ENCODE measurements around the gene ZNF454.

ZNF454 gene

DNA sequence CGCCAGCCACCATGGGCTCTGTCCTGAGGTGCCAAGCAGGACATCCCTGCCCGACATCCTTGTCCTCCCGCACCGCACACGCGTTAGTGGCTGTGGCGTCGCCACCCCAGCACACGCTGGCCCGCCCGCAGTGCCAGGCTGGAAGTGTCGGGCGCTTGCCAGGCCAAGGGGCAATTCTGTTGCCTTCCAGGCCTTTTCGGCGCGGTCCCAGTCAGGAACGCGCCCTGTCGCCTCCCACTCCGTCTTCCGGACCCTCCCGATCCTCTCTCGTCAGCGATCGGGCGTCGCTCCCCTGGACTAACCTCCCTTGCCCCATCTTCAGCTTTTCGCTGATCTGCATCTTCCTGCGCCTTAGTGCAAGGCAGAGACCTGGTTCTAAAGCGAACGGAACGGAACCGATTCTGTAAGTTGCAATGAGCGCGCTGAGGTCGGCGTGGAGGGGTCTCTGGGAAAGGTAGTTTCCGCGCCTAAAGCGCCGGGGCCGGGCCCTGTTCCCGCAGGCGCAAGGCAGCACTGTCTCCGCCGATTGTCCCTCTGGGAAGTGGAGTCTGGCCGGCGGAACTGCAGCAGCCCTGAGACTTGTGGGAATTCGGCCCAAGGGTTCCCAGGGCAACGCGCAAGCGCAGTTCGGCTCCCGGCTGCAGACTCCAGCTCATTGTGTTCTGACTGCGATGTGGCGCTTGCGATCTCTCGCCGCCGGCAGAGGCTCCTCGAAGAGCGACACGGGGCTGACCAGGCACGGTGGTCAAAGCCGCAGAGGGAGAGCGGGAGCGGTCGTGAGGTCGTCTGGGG lies at the start of gene ZNF454:
ZNF454 (plus strand) TSS at position 630 of the 792 bp plus-strand sequence. CDS start 1,594 bp downstream, outside the sequence.
- no peak for DNase-seq (ENCODE audit: low read depth in 3 of 3, low spot score in 1 of 3)

DNA sequence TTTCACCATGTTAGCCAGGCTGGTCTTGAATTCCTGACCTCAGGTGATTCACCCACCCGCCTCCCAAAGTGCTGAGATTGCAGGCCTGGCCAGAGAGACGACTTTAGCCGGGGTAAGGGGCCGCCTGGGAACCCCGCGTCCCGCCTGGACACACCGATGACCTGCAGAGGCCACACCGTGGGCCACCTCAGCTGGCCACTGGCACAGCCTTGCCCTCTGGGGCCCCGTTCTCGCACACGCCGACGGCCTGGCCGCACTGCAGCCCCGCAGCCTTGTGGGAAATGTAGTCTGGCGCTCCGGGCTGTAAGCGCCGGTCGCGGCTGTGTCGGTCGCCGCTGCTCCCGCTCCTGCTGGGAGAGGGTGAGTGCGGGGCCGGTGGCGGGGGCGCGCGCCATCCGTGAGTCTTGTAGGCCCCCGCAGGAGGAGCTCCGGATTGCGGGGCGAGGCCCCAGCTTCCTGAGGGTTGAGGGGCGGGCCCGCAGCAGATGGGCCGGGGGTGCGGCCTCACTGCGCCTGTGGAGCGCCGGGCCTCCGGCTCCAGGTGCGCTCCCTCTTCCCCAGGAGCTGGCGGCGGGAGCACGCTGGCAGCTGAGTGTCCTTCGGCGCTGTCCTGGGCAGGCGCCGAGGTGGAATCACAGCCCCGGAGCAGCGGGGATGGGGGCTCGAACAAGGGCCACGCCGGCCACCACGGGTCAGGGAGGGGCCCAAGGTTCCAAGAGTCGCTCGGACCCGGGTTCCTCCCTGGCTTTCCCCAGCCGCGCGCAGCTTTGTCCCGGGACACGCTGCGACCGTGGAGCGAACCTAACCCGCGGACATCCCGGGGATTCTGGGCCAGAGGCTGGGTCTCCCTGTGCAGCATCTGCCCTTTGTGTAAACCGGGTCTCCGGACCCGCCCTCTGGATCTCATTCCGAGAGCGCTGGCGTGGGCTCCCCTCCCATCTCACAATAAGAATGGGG lies 45.1 kb upstream of the ZNF454 start, which contains the start of gene ZFP2:
ZFP2 (plus strand) TSS at position 299 of the 957 bp plus-strand sequence. CDS start 35,401 bp downstream, outside the sequence.
- peak in 1 of 3 donors; percentile 9 for DNase-seq (ENCODE audit: low read depth in 3 of 3, low spot score in 1 of 3)

DNA sequence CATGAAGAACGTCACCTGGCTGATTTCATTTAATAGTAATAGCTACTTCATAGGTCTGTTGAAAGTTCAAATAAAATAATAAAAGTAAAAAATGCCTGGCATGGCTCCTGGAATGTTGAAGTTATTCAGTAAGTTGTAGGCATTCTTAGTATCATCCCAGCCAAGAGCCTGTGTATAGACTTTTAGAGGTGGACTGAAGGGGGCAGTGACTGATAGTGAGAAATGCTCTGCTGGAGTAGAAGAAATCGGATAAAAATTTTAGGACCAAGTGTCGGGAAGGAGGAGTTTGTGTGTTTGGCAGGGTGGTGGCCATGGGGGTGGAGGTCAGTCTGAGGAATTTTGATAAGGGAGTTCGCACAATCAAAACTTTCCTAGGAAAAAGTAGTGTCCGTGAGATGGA lies 41.7 kb upstream of the ZNF454 start:
- no peak for DNase-seq (ENCODE audit: low read depth in 3 of 3, low spot score in 1 of 3)

DNA sequence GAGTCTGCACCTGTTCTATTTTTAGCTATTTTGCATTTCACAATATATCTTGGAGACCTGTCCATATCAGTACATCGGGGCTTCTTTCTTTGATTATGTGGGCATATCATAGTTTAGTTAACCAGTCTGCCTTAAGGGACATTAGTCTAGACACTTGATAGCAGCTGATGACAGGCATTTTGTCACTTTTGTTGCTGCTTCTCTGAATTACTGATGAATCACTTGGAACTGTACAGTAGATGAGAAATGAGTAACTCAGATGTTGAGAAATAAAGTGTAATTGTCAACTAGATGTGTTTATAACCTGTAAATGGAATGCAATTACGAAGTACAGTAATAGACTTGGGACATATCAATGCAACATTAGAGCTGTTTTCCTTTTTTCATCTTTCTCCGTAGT lies 38.1 kb upstream of the ZNF454 start:
- no peak for DNase-seq (ENCODE audit: low read depth in 3 of 3, low spot score in 1 of 3)

DNA sequence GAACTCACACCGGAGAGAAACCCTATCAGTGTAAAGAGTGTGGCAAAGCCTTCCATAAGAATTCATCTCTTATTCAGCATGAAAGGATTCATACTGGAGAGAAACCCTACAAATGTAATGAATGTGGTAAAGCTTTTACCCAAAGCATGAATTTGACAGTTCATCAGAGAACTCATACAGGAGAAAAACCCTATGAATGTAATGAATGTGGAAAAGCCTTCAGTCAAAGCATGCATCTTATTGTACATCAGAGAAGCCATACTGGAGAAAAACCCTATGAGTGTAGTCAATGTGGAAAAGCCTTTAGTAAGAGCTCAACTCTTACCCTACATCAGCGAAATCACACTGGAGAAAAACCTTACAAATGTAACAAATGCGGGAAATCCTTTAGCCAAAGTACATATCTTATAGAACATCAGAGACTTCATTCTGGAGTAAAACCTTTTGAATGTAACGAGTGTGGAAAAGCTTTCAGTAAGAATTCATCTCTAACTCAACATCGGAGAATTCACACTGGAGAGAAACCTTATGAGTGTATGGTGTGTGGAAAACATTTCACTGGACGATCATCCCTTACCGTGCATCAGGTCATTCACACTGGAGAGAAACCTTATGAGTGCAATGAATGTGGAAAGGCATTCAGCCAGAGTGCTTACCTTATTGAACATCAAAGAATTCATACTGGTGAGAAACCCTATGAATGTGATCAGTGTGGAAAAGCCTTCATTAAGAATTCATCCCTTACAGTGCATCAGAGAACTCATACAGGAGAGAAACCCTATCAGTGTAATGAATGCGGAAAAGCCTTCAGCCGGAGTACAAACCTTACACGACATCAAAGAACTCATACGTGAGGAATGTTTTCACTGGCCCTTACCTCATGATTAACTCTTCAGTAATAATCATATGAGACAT lies 8.9 kb upstream of the ZNF454 start:
- DNase-seq (ENCODE audit: low read depth in 3 of 3, low spot score in 1 of 3): no peak

DNA sequence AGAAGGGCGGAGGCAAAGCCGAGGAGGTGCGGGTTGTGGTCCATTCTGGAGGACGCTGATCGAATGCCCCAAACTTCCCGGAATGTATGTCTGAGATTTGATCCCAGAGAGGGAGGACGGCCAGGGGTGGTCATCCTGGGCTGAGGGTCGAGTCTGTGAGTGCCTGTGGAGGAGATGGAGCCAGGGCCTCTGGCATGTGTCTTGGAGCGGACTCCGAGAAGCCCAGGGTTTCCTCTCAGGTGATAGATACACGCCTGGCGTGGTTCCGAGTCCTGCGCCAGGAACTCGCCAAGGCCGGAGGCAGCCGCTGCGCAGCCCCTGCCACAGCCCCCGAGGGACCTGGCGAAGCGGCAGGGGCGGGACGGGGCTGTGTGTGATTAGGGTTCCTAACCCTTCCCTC lies 363 bp downstream of the ZNF454 start:
- no peak for DNase-seq (ENCODE audit: low read depth in 3 of 3, low spot score in 1 of 3)

DNA sequence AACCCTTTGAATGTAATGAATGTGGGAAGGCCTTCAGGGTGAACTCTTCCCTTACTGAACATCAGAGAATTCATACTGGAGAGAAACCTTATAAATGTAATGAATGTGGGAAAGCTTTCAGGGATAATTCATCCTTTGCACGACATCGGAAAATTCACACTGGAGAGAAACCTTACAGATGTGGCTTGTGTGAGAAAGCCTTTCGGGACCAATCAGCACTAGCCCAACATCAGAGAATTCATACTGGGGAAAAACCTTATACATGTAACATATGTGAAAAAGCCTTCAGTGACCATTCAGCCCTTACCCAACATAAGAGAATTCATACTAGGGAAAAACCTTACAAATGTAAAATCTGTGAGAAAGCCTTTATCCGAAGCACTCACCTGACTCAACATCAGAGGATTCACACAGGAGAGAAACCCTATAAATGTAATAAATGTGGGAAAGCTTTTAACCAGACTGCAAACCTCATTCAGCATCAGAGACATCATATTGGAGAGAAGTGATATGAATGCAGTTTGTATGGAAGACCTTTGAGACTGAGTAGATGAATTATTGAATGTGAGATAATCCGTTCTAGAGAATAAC lies 24.6 kb downstream of the ZNF454 start:
- no peak for DNase-seq (ENCODE audit: low read depth in 3 of 3, low spot score in 1 of 3)

DNA sequence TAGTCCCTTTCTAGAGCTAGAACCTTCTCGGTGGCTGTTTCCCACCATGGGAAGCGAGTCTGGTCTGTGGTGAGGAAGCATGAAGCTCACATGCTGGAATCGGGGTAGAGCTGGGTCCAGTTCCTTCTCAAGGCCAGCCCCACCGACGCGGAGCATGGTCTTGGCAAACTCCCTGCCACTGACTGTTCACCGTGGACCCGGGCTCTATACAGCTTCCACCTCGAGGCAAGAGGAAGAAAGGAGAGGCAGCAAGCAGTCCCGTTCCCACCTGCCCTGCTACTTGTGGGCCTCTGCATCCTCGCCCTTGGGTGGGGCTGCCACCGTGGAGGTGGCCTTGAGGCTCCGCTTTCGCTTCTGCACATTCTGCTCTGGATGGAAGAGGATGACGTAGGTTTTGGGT lies 40.4 kb downstream of the ZNF454 start:
- DNase-seq (ENCODE audit: low read depth in 3 of 3, low spot score in 1 of 3): no peak

DNA sequence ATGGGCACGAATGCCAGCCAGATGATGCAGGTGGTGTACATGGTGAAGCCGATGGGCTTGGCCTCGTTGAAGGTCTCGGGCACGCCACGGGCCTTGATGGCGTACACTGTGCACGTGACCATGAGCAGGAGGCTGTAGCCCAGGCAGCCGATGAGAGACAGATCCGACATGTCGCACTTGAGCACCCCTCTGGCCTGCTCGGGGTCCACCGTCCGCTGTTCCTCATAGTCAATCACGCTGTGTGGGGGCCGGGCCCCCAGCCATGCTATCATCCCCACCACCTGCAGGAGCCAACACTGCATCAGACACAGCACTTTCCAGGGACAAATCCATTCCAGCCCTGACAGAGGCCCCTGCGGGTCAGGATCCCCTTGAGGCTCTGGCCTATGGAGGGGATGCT lies 41.9 kb downstream of the ZNF454 start:
- no peak for DNase-seq (ENCODE audit: low read depth in 3 of 3, low spot score in 1 of 3)

DNA sequence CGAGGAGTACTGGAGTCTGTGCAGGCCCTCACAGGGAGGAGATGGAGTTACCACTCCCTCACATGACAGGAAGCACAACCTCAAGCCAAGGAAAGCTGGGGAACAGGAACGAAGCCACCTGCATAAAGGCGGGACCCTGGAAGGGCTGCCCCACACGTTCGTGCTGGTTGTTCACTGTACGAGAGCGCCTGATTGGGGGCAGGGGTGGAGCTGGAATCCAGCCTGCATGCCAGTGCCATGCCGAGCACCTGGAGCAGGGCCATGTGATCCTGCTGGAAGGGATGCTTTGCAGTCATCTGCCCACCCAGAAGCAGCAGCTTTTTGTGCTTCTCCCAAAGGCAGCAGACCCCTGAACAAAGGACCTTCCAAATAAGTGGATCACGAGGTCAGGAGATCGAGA lies 42.7 kb downstream of the ZNF454 start:
- no peak for DNase-seq (ENCODE audit: low read depth in 3 of 3, low spot score in 1 of 3)

DNA sequence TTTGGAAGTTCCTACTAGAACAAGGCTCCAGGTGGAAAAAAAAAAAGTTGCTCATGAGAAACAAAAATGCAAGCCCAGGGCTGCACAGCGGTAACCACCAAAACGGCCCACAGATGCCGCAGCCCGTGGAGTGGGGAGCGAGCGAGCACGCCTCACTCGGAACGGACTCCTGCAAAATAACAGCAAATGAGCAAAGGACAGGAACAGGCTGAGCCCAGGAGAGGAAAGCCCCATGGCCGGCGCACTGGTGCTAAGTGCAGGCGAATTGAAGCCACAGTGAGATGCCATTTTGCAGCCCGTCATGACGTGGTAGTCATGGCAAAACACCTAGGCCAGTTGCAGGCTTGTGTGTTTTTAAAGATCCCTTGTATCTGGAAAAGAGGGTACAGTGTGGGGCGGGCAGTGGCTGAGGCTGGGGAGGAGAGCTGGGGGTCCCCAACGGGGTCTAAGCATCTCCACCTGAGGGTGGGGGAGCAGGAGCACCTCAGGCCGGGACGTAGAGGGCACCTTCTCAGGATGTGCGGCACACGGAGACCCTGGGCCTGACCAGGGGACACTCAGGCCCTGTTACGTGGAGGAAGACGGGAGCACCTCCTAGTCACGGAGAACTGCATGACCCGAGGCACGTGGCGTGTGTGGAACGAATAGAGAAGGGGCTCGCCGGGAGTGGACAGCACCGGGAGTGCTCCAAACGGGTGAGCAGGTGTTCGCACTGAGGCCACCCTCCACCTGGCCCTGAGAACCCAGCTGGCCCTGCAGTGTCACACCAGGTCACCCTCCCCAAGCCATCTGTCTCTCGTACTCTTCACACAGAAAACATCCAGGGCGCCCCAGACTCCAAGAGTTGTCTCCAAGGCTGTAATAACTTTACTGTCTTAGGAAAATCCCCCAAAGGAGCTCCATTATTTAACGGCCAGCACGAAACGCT lies 43.4 kb downstream of the ZNF454 start:
- DNase-seq (ENCODE audit: low read depth in 3 of 3, low spot score in 1 of 3): no peak

DNA sequence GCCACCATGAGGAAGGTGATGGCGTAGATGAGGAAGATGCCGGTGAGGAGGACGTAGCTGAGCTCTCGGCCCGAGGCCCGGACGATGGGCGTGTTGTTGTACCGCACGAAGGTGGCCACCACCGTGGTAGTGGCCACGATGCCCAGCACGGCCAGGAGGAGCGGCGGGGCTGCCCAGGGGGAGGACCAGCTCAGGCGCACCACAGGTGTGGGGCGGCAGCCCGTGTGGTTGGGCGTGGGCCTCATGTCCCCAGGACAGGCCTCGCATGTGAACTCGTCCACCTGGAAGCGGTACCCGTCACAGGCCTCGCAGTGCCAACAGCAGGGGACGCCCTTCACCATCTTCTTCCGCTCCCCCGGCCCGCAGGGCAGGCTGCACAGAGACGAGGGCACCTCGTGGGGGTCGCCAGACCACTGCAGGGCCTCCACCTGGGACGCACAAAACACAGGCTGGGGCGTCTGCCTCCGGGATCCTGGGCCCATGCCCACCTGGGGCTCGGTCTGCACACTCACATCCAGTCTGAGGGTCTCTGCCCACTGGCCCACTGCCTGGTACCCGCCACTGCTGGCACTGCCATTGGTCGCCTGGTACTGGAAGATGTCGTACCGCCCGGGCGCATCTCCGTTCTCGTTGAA lies 45.4 kb downstream of the ZNF454 start:
- no peak for DNase-seq (ENCODE audit: low read depth in 3 of 3, low spot score in 1 of 3)

DNA sequence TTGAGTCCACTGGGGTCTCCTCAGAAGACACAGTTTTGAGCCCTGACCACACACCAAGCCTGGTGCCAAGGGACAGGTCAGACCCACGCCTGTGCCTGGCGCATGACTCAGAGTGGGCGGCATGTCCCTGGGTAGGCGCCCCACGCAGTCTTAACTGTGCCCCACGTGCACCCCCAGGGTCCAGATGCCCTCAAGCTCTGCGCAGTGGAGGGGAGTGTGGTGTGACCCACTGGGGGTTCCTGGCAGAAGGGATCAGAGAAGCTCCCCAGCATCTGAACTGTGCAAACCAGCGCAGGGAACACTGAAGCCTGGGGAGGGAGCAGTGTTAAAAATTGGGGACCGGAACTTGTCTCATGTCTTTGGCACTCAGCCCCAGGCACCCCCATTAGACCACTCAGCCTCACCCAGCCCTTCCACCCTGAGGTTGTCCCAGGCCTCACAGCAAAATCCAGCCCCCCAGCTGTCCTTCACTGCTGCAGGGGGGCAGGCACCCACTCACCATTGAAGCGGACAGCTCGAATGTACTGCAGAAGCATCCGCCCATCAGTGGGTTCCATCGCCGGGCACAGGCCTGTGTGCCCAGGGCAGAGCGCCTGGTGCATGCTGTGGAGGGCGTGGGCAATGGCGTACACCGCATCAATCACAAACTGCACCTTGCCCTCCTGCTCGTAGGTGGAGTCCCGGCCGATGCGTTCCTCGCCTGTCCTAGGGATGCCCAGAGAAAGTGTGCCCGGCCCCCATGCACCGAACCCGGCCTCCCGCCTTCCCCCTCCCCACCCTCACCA lies 47.6 kb downstream of the ZNF454 start:
- DNase-seq (ENCODE audit: low read depth in 3 of 3, low spot score in 1 of 3): no peak

DNA sequence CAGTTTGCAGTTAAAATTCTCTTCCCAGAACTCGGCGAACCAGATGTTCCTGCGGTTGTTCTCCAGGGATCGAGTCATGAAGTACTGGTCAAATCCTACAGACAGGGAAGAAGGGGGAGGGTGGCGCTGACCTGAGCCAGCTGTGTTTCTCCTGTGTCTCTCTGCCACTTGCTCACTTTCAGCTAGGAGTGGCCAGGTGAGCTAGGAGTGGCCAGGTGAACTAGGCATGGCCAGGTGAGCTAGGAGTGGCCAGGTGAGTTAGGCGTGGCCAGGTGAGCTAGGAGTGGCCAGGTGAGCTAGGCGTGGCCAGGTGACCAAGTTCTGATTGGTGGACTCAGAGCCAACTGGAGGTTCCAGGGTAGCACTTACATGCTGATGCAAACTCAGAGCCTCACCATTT lies 48.3 kb downstream of the ZNF454 start:
- DNase-seq (ENCODE audit: low read depth in 3 of 3, low spot score in 1 of 3): no peak

DNA sequence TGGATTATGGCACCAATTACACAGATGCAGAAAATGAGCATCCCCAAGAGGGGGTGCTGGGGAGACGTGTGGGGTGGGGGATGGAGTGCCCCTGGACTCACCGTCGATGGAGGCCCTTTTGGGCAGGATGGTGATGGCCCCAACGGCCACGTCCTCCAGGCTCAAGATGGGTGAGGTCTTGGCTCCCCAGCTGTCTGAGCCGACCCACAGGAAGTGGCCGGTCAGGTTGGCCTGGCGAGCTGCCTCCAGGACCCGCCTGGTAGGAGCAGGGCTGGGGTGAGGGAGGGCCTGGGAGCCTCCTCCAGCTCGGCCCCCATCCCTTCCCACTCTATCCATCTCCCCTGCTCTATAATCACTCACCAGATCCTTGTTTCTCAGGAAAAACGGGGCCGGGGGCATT lies 49.5 kb downstream of the ZNF454 start:
- DNase-seq (ENCODE audit: low read depth in 3 of 3, low spot score in 1 of 3): no peak

DNA sequence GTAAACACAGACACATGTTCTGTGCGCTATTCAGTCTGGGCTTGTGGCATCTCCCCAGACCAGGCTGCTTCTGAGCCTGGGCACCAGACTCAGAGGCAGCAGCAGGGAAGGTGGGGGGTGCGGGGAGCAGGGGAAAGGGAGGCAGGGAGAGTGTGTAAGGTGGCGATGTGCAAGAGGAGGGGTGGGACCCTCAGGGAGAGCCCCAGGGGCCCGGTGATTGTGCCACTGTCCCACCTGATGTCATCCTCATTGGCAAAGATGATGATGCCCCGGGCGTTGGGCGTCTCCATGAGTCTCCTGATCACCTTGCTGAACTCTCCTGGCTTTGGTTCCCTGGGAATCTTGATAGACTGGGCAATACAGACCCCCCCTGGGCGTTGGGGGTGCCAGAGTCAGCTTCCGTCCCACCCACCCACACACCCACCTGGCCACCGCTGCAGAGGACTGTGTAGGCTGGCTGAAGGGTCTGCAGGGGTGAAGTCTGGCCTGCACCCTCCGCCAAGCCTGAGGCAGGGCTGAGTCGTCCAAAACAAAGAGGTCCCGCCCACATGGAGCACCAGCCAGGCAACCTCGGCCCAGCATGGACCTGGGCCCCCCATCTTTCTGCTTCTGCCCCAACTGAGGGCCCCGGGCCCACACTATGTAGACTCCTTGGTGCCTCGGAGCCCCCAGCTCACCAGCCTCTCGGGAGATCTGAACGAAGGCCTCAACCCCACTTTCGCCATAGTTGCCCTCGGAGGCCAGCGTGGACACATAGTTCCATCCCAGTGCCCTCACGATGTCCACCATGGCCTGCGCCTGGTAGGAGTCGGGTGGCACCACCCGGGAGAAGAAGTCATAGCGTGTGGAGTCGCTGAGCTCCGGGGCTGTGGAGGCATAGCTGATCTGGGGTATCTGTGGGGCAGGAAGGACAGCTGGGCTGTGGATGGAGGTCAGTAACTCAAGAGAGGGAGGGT lies 50.5 kb downstream of the ZNF454 start:
- no peak for DNase-seq (ENCODE audit: low read depth in 3 of 3, low spot score in 1 of 3)

DNA sequence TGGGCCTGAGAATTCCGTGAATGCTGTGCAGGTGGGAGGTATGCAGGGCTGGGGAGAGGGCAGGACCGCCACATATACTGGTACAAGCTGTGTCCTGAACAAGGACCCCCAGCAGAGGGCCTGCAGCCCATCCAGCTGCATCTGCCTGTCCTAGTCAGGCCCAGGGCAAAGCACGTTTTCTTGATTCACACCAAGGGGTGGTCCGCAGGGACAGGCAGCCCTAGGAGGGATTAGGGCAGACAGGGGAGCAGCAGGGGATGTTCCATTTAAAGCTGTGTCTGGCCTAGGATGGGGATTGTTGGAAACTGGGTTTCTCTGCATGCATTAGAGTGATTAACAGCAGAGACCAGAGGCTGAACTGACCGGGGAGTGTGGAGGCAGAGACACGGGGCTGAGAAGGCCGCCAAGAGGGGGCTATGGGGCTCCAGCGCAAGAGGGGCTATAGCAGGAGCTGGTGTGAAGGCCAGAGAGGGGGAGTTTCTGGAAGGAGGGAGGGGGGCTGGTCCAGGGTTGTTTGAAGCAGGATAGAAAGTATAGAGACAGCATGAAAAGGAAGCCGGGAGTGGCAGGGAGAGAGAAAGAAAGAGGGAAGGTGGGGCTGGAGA lies 51.4 kb downstream of the ZNF454 start:
- DNase-seq (ENCODE audit: low read depth in 3 of 3, low spot score in 1 of 3): no peak

Data from stimulated activated CD4-positive, alpha-beta T cell treated with anti-CD3 and anti-CD28 coated beads, TNF-alpha, amount 100 ng/mL, for 1 hour (primary cell).